Keratinocyte (primary cell): Measurements from ENCODE around the gene PLD1.
A peak's percentile ranks its signal among the peaks of the same experiment; 100 is the strongest.

Experiments
- EZH2 ChIP-seq: IDR thresholded peaks from one replicate; pipeline ENCODE4 v1.6.1; 2012; ENCODE audit warnings: inconsistent platforms, mild to moderate bottlenecking, low read length, moderate library complexity
- TF ChIP-seq, protein P1 (sequence below), 3 experiments: IDR thresholded peaks in 1 of 3; conservative IDR thresholded peaks in 1 of 3; optimal IDR thresholded peaks in 1 of 3; 2 replicates in 2 of 3; 3 replicates in 1 of 3; pipeline versions ENCODE3 to v1.5.1; 2011; ENCODE audit warnings: low read length in 3 of 3, mild to moderate bottlenecking in 3 of 3, moderate library complexity in 2 of 3, control low read depth in 1 of 3, inconsistent platforms in 1 of 3; ENCODE audit not compliant: insufficient read depth in 2 of 3; ENCODE audit errors: extremely low read depth in 1 of 3

DNA sequence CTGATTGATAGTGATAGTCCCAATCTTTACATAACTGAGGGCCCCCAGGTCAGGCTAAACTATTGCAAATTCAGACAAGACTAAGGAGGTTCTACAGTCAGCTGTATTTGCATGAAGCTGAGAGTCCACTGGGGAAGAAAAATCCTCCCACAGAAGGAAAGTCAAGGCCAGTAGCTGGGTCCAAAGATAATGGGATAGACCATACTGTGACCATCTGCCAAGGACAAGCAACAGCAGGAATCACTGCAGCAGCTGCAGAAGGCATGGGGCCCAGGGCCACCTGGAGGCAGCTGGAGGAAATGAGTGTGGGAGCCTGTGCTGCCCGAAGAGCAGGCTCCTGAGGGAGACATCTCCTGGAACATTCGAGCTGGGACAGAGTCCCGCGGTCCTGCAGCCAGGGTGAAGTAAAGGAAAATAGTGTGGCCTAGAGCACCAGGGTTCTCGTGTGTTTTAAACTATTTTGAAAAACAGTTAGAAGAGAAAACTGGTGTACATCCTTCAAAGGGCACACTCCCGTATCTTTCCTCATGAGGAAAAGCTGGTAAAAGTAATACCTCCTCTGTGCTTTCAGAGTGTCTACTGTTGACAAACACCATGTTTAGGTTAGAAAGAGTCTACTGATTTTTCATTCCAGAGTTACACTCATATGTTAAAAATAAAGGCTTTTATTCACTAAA is 19.7 kb upstream of the PLD1 start:
- TF ChIP-seq, protein P1, sequence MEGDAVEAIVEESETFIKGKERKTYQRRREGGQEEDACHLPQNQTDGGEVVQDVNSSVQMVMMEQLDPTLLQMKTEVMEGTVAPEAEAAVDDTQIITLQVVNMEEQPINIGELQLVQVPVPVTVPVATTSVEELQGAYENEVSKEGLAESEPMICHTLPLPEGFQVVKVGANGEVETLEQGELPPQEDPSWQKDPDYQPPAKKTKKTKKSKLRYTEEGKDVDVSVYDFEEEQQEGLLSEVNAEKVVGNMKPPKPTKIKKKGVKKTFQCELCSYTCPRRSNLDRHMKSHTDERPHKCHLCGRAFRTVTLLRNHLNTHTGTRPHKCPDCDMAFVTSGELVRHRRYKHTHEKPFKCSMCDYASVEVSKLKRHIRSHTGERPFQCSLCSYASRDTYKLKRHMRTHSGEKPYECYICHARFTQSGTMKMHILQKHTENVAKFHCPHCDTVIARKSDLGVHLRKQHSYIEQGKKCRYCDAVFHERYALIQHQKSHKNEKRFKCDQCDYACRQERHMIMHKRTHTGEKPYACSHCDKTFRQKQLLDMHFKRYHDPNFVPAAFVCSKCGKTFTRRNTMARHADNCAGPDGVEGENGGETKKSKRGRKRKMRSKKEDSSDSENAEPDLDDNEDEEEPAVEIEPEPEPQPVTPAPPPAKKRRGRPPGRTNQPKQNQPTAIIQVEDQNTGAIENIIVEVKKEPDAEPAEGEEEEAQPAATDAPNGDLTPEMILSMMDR (optimal IDR thresholded peaks at IDR 0.05 in 1 of 3, IDR thresholded peaks at IDR 0.05 in 1 of 3, conservative IDR thresholded peaks at IDR 0.05 in 1 of 3; ENCODE audit: extremely low read depth in 1 of 3, insufficient read depth in 2 of 3, low read length in 3 of 3), result peak; percentile 88 to 97 (median 97)
- no peak for TF ChIP-seq EZH2
